ENCODE data around the gene VWA2. TPM values are rescaled to one million over a fixed set of nuclear protein-coding genes. Genes with fewer than 3 reads are reported as not detected.

VWA2 gene
- total RNA-seq, 2 donors from 2014 or later, result 14.6 to 24.2 TPM

GRCh38 chr10:114250716-114251115, 11.7 kb downstream of the VWA2 start:
- DNase-seq (ENCODE audit: low spot score), result no peak
- H3K4me3 ChIP-seq, result no peak overlapping the region
- WGBS, result 100% methylated on average over 1 of the region's 1 CpG
- no peaks in the 10 kb centered on the region for H3K27me3 ChIP-seq (replicated peaks; ENCODE audit: insufficient read depth)
- TF ChIP-seq POLR2A (IDR thresholded peaks at IDR 0.05), result no peak
- no peak for TF ChIP-seq CTCF (IDR thresholded peaks at IDR 0.05)
- no peak for TF ChIP-seq POLR2AphosphoS5 (IDR thresholded peaks at IDR 0.05)
- intact Hi-C loops (cut with DNase I), result no loop called here
- no peaks in the 10 kb centered on the region for H3K4me1 ChIP-seq (replicated peaks)
- H3K27ac ChIP-seq, result no peak overlapping the region
- no peaks in the 10 kb centered on the region for H3K36me3 ChIP-seq
- no peaks in the 10 kb centered on the region for H3K9me3 ChIP-seq

DNA sequence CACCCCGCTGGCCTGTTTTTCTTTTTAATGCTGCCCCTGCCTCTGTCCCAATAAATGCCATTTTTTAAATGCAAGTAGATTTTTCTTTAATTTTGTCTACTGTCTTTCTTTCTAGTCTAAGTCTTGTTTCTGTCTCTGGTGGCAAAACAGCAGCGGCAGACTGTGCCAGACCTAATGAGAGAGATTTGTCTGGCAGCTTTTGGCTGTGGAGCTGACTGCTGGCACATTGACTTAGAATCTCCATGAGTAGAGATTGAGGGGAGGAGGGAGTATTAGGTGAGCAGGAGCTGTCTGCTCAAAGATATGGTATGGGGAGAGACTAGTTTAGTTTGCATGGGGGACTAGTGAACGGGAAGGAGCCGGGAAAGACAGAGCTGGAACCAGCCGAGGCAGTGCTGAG, 13.0 kb downstream of the VWA2 start:
- intact Hi-C loops (cut with DNase I), result no loop called here
- TF ChIP-seq POLR2AphosphoS5 (IDR thresholded peaks at IDR 0.05) (no peak), POLR2A (IDR thresholded peaks at IDR 0.05) (no peak), CTCF (IDR thresholded peaks at IDR 0.05) (no peak)

GRCh38 chr10:114252883-114253282, 13.8 kb downstream of the VWA2 start:
- intact Hi-C loops (cut with DNase I), result no loop called here
- Histone ChIP-seq H3K27ac (no peak overlapping the region), H3K36me3 (no peaks in the 10 kb centered on the region), H3K4me1 (replicated peaks) (no peaks in the 10 kb centered on the region), H3K4me3 (no peak overlapping the region), H3K27me3 (replicated peaks; ENCODE audit: insufficient read depth) (no peaks in the 10 kb centered on the region), H3K9me3 (no peaks in the 10 kb centered on the region)
- DNase-seq (ENCODE audit: low spot score), result no peak
- WGBS, result 100% methylated on average over 3 of the region's 7 CpGs
- no peak for TF ChIP-seq POLR2A (IDR thresholded peaks at IDR 0.05)
- no peak for TF ChIP-seq CTCF (IDR thresholded peaks at IDR 0.05)
- no peak for TF ChIP-seq POLR2AphosphoS5 (IDR thresholded peaks at IDR 0.05)

More for the DNA sequence above, 13.0 kb downstream of the VWA2 start:
- Histone ChIP-seq H3K36me3 (no peaks in the 10 kb centered on the region), H3K4me1 (replicated peaks) (no peaks in the 10 kb centered on the region), H3K27me3 (replicated peaks; ENCODE audit: insufficient read depth) (no peaks in the 10 kb centered on the region), H3K4me3 (no peak overlapping the region), H3K9me3 (no peaks in the 10 kb centered on the region), H3K27ac (no peak overlapping the region)
- no peak for DNase-seq (ENCODE audit: low spot score)
- WGBS, result 84% methylated on average over 5 of the region's 5 CpGs

DNA sequence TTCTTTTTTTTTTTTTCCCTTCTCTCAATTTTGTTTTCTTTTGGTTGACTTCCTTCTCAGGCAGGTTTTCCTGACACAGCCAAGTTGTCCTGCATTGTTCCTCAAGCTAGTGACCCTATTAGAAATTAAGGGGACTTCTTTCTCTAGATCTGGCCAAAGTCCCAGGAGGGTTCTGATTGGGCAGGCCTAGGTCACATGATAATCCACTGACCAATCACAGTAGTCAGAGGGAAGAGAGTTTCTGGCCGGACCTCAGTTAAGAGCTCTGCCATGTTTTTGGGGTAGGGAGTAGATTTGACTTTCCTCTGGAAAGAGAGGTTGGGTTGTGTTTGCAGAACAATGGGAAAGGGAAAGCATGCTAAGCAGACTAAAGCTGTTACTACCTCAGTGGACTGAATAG, 16.2 kb downstream of the VWA2 start:
- DNase-seq (ENCODE audit: low spot score), result no peak
- intact Hi-C loops (cut with DNase I), result no loop called here

More for the DNA sequence above, 16.2 kb downstream of the VWA2 start:
- TF ChIP-seq POLR2A (IDR thresholded peaks at IDR 0.05) (no peak), POLR2AphosphoS5 (IDR thresholded peaks at IDR 0.05) (no peak), CTCF (IDR thresholded peaks at IDR 0.05) (no peak)
- 100% methylated on average over 1 of the region's 1 CpG for WGBS
- H3K4me3 ChIP-seq, result no peak overlapping the region
- H3K36me3 ChIP-seq, result no peaks in the 10 kb centered on the region
- H3K4me1 ChIP-seq (replicated peaks), result no peaks in the 10 kb centered on the region
- H3K9me3 ChIP-seq, result no peaks in the 10 kb centered on the region
- no peak overlapping the region for H3K27ac ChIP-seq
- no peaks in the 10 kb centered on the region for H3K27me3 ChIP-seq (replicated peaks; ENCODE audit: insufficient read depth)

Data from prostate gland (tissue), 2 donors.